WTC11 (cell line): Measurements from ENCODE around the gene PBOV1. TPM values are rescaled to one million over a fixed set of nuclear protein-coding genes. Genes with fewer than 3 reads are reported as not detected.

Experiments used
- ATAC-seq: fragments of 200-7000 bp; cut with Tn5 transposase; 2 replicates; pipeline ENCODE4 v1.10.0; 2021; ENCODE audit warnings: mild to moderate bottlenecking, moderate library complexity
- CTCF ChIA-PET: fragments of 300-600 bp; sonication (Branson Sonifier 250); formaldehyde crosslinking; loops from one replicate; lab custom pipeline; 2021; ENCODE audit warnings: antibody characterized with exemption; lab: Charles Lee
- POLR2A ChIA-PET: fragments of 350-600 bp; sonication (Branson Sonifier 250); formaldehyde crosslinking; loops from one replicate; lab custom pipeline; 2021; ENCODE audit warnings: antibody characterized with exemption; lab: Charles Lee
- DNase-seq: peaks from one replicate; pipeline ENCODE4 v3.0.0; 2021; ENCODE audit warnings: low spot score
- H3K27ac Mint-ChIP-seq: 2 replicates; pipeline ENCODE4 v1.8.0; 2021; ENCODE audit warnings: mixed read lengths
- H3K27me3 Mint-ChIP-seq: 2 replicates; pipeline ENCODE4 v1.8.0; 2021; ENCODE audit warnings: low read depth, mild to moderate bottlenecking, moderate library complexity, mixed read lengths
- H3K36me3 Mint-ChIP-seq: 2 replicates; pipeline ENCODE4 v1.8.0; 2021; ENCODE audit warnings: mixed read lengths
- H3K4me1 Mint-ChIP-seq: 2 replicates; pipeline ENCODE4 v1.8.0; 2022; ENCODE audit warnings: mixed read lengths
- H3K4me3 Mint-ChIP-seq: 2 replicates; pipeline ENCODE4 v1.8.0; 2021; ENCODE audit warnings: mild to moderate bottlenecking, moderate library complexity, mixed read lengths
- H3K9me3 Mint-ChIP-seq: 2 replicates; pipeline ENCODE4 v1.8.0; 2021; ENCODE audit warnings: mixed read lengths
- ATF6 ChIP-seq: sonication (generic); formaldehyde crosslinking; IDR thresholded peaks from 2 replicates; pipeline ENCODE4 v1.8.1; 2023; ENCODE audit warnings: mild to moderate bottlenecking, missing genetic modification reagents
- CREB1 ChIP-seq: sonication (generic); formaldehyde crosslinking; IDR thresholded peaks from 2 replicates; pipeline ENCODE4 v1.8.0; 2023; ENCODE audit warnings: mild to moderate bottlenecking, missing genetic modification reagents
- ETV6 ChIP-seq: sonication (generic); formaldehyde crosslinking; IDR thresholded peaks from 2 replicates; pipeline ENCODE4 v1.8.1; 2022; ENCODE audit warnings: mild to moderate bottlenecking, missing genetic modification reagents
- FOXK1 ChIP-seq: sonication (generic); formaldehyde crosslinking; IDR thresholded peaks from 2 replicates; pipeline ENCODE4 v1.8.0; 2022; ENCODE audit warnings: mild to moderate bottlenecking, moderate library complexity, missing genetic modification reagents
- IRF2 ChIP-seq: sonication (generic); formaldehyde crosslinking; IDR thresholded peaks from 2 replicates; pipeline ENCODE4 v1.8.0; 2022; ENCODE audit warnings: low read depth, missing genetic modification reagents, borderline replicate concordance
- MAX ChIP-seq: sonication (generic); formaldehyde crosslinking; IDR thresholded peaks from 2 replicates; pipeline ENCODE4 v1.8.0; 2022; ENCODE audit warnings: mild to moderate bottlenecking, missing genetic modification reagents
- NR1H2 ChIP-seq: sonication (generic); formaldehyde crosslinking; IDR thresholded peaks from 2 replicates; pipeline ENCODE4 v1.9.0; 2021; ENCODE audit warnings: mild to moderate bottlenecking, moderate library complexity, missing genetic modification reagents
- NR3C1 ChIP-seq: sonication (generic); formaldehyde crosslinking; conservative IDR thresholded peaks from 2 replicates; pipeline ENCODE4 v1.8.1; 2023; ENCODE audit warnings: low read depth, mild to moderate bottlenecking, missing genetic modification reagents
- RORB ChIP-seq: fragments of 250-450 bp; sonication (Bioruptor Pico); IDR thresholded peaks from 2 replicates; pipeline ENCODE4 v1.9.0; 2021; ENCODE audit warnings: mild to moderate bottlenecking
- TCF7 ChIP-seq: sonication (generic); formaldehyde crosslinking; IDR thresholded peaks from 2 replicates; pipeline ENCODE4 v1.8.0; 2022; ENCODE audit warnings: mild to moderate bottlenecking, low read depth, missing genetic modification reagents, moderate library complexity
- TEAD1 ChIP-seq: sonication (generic); formaldehyde crosslinking; IDR thresholded peaks from 2 replicates; pipeline ENCODE4 v1.8.0; 2022; ENCODE audit warnings: mild to moderate bottlenecking, missing genetic modification reagents
- USF2 ChIP-seq: sonication (generic); formaldehyde crosslinking; IDR thresholded peaks from 2 replicates; pipeline ENCODE4 v1.8.1; 2023; ENCODE audit warnings: mild to moderate bottlenecking, missing genetic modification reagents, moderate library complexity
- ZNF281 ChIP-seq: sonication (generic); formaldehyde crosslinking; IDR thresholded peaks from 2 replicates; pipeline ENCODE4 v1.8.0; 2023; ENCODE audit warnings: mild to moderate bottlenecking, missing genetic modification reagents
- ZNF671 ChIP-seq: fragments of 250-450 bp; sonication (Bioruptor Pico); IDR thresholded peaks from 2 replicates; pipeline ENCODE4 v1.8.0; 2021; ENCODE audit warnings: mild to moderate bottlenecking
- total RNA-seq: library from RNA; stranded (reverse); gene quantifications from 3 replicates; pipeline ENCODE4 v1.2.3, GENCODE V29; 2021

The PBOV1 gene
- total RNA-seq, 1 experiment from 2014 or later: not detected

GRCh38 chr6:138183790-138184134 is 34.5 kb downstream of the PBOV1 start:
- ChIA-PET CTCF (interaction anchor here (1.0 to 2.2 kb wide), 4 partner anchors 9 to 68 kb away, joined by 3 to 9 read pairs (median 4); no protein-coding TSS in a partner anchor), POLR2A (interaction anchor here (1.0 to 1.6 kb wide), 2 partner anchors 15 to 22 kb away, joined by 3 to 8 read pairs; partner anchors contain the start of gene ARFGEF3)
- Mint-ChIP-seq H3K4me3 (no peak overlapping the region), H3K9me3 (peaks cover 7% of the 10 kb centered on the region; the same call in 1 of the 2 replicates), H3K4me1 (peaks cover 47% of the 10 kb centered on the region), H3K36me3 (peaks cover 11% of the 10 kb centered on the region; the same call in 1 of the 2 replicates), H3K27ac (peak overlapping the region; percentile 94; the same call in 1 of the 2 replicates)
- ATAC-seq: no peak
- no peak for DNase-seq
- TF ChIP-seq CREB1 (CRISPR knock-in tag): no peak
- no peak for TF ChIP-seq ZNF671 (CRISPR knock-in tag)
- no peak for TF ChIP-seq NR3C1 (CRISPR knock-in tag)
- no peak for TF ChIP-seq RORB (CRISPR knock-in tag)
- TF ChIP-seq NR1H2 (CRISPR knock-in tag): no peak
- 0 out of 2 replicates have a peak, but pooled peaks have one; percentile 8 for TF ChIP-seq FOXK1 (CRISPR knock-in tag)
- TF ChIP-seq TCF7: no peak
- TF ChIP-seq, all 79 proteins: peak for 1
- no peaks in the 10 kb centered on the region for H3K27me3 Mint-ChIP-seq

GRCh38 chr6:138182939-138183789 is 35.1 kb downstream of the PBOV1 start:
- Mint-ChIP-seq H3K27me3 (no peaks in the 10 kb centered on the region), H3K9me3 (peaks cover 12% of the 10 kb centered on the region), H3K4me3 (peak overlapping the region; percentile 48), H3K36me3 (peaks cover 16% of the 10 kb centered on the region), H3K27ac (peak overlapping the region; percentile 94), H3K4me1 (peaks cover 45% of the 10 kb centered on the region)
- peak; percentile 76 for TF ChIP-seq USF2 (CRISPR knock-in tag)
- no peak for TF ChIP-seq ATF6 (CRISPR knock-in tag)
- TF ChIP-seq RORB (CRISPR knock-in tag): no peak
- TF ChIP-seq ETV6 (CRISPR knock-in tag): 0 out of 2 replicates have a peak, but pooled peaks have one; percentile 24
- no peak for TF ChIP-seq TEAD1
- peak; percentile 66; the same call in 1 of the 2 replicates for TF ChIP-seq ZNF281
- TF ChIP-seq MAX (CRISPR knock-in tag): 0 out of 2 replicates have a peak, but pooled peaks have one; percentile 39
- TF ChIP-seq IRF2 (CRISPR knock-in tag): no peak
- TF ChIP-seq FOXK1 (CRISPR knock-in tag): peak; percentile 27; the same call in 1 of the 2 replicates
- DNase-seq (peak; percentile 44), ATAC-seq (peak; percentile 98)
- ChIA-PET CTCF (interaction anchor here (1.0 to 2.2 kb wide), 4 partner anchors 9 to 67 kb away, joined by 3 to 9 read pairs (median 4); no protein-coding TSS in a partner anchor), POLR2A (interaction anchor here (1.0 to 1.6 kb wide), 2 partner anchors 14 to 21 kb away, joined by 3 to 8 read pairs; partner anchors contain the start of gene ARFGEF3)
